ENCODE results near the gene MUC4. TPM values are rescaled to one million over a fixed set of nuclear protein-coding genes. Genes with fewer than 3 reads are reported as not detected.

Gene MUC4
- total RNA-seq, 1 experiment from 2014 or later, result 0.03 TPM

GRCh38 chr3:195834675-195835583 lies 23.2 kb upstream of the MUC4 start:
- ChIA-PET POLR2A (no interaction called here), CTCF (interaction anchor here (1.6 kb wide), 1 partner anchor 15 kb away, joined by 5 read pairs; no protein-coding TSS in a partner anchor)
- TF ChIP-seq CTCF (IDR thresholded peaks at IDR 0.05) (no peak), REST (IDR thresholded peaks at IDR 0.05; ENCODE audit: insufficient read depth in 1 of 2, low read depth in 2 of 2, low read length in 1 of 2) (no peak), POLR2AphosphoS5 (IDR thresholded peaks at IDR 0.05; ENCODE audit: low read depth, low read length) (no peak), TCF7L2 (IDR thresholded peaks at IDR 0.05; ENCODE audit: low read depth, low read length) (no peak)
- BruUV-seq (replicated peaks), result no TSS peak
- Histone ChIP-seq H3K27me3 (ENCODE audit: control insufficient read depth, insufficient read depth, low read length) (no peaks in the 10 kb centered on the region), H3K36me3 (ENCODE audit: control insufficient read depth, insufficient read depth, low read length) (no peaks in the 10 kb centered on the region), H3K4me3 (ENCODE audit: low read depth in 2 of 2, low read length in 2 of 2) (no peak overlapping the region), H3K9me3 (ENCODE audit: control insufficient read depth, insufficient read depth, low read depth, low read length) (no peaks in the 10 kb centered on the region), H3K27ac (ENCODE audit: low read length) (no peak overlapping the region), H3K4me1 (ENCODE audit: control insufficient read depth, insufficient read depth, low read length) (no peaks in the 10 kb centered on the region)
- DNase-seq (ENCODE audit: low read depth, low spot score) (no peak), ATAC-seq (no peak; the same call in 1 of the 2 replicates)
- intact Hi-C loops (cut with micrococcal nuclease; ENCODE audit: unreplicated experiment), result no loop called here
- in situ Hi-C loops (cut with HindIII; ENCODE audit: low pct_unique_long_range_greater_than_20kb, low sequenced_read_pairs), result no loop called here

- in situ Hi-C loops (cut with HindIII; ENCODE audit: low pct_unique_long_range_greater_than_20kb, low sequenced_read_pairs) (no loop called here), intact Hi-C loops (cut with micrococcal nuclease; ENCODE audit: unreplicated experiment) (no loop called here)
- no peak for ATAC-seq
- no peaks in the 10 kb centered on the region for H3K9me3 ChIP-seq (ENCODE audit: control insufficient read depth, insufficient read depth, low read depth, low read length)
- H3K27me3 ChIP-seq (ENCODE audit: control insufficient read depth, insufficient read depth, low read length), result no peaks in the 10 kb centered on the region
- no peak overlapping the region for H3K27ac ChIP-seq (ENCODE audit: low read length)
- H3K36me3 ChIP-seq (ENCODE audit: control insufficient read depth, insufficient read depth, low read length), result no peaks in the 10 kb centered on the region
- no peak for DNase-seq (ENCODE audit: low read depth, low spot score)
- no peak for TF ChIP-seq TCF7L2 (IDR thresholded peaks at IDR 0.05; ENCODE audit: low read depth, low read length)
- TF ChIP-seq POLR2AphosphoS5 (IDR thresholded peaks at IDR 0.05; ENCODE audit: low read depth, low read length), result no peak
- no peak for TF ChIP-seq SIN3A (IDR thresholded peaks at IDR 0.05; ENCODE audit: borderline replicate concordance, insufficient read depth, low read depth, low read length)
- no peak for TF ChIP-seq CTCF (IDR thresholded peaks at IDR 0.05)
- no peak for TF ChIP-seq REST (IDR thresholded peaks at IDR 0.05; ENCODE audit: insufficient read depth in 1 of 2, low read depth in 2 of 2, low read length in 1 of 2)
- CTCF ChIA-PET, result no interaction called here
- POLR2A ChIA-PET, result no interaction called here
- BruUV-seq (replicated peaks), result no TSS peak
- no peaks in the 10 kb centered on the region for H3K4me1 ChIP-seq (ENCODE audit: control insufficient read depth, insufficient read depth, low read length)
- no peak overlapping the region for H3K4me3 ChIP-seq (ENCODE audit: low read depth in 2 of 2, low read length in 2 of 2)
These were observed 18.1 kb upstream of the MUC4 start for GRCh38 chr3:195829897-195830254.
